Measurements from ENCODE around the gene CHD9. TPM values are rescaled to one million over a fixed set of nuclear protein-coding genes. Genes with fewer than 3 reads are reported as not detected.
A peak's percentile ranks its signal among the peaks of the same experiment; 100 is the strongest.

The CHD9 gene
- total RNA-seq, 3 donors from 2014 or later (not counting 1 experiment from before 2014, with no cell fraction given) = 81.4 to 85.2 (median 81.9) TPM

GRCh38 chr16:53369921-53370320 is 315.1 kb downstream of the CHD9 start:
- Mint-ChIP-seq H3K4me1 (peaks cover 12 to 13% of the 10 kb centered on the region in 2 donors), H3K27ac (no peak overlapping the region), H3K4me3 (no peak overlapping the region), H3K36me3 (no peaks in the 10 kb centered on the region), H3K27me3 (ENCODE audit: low read depth in 2 of 2) (peaks cover 6 to 10% of the 10 kb centered on the region in 2 donors), H3K9me3 (no peaks in the 10 kb centered on the region)
- Histone ChIP-seq H3K27ac (ENCODE audit: low read length) (no peak overlapping the region), H3K9me3 (ENCODE audit: control insufficient read depth, insufficient read depth, low read length) (no peaks in the 10 kb centered on the region), H3K27me3 (ENCODE audit: control insufficient read depth, insufficient read depth, low read length) (peaks cover 22% of the 10 kb centered on the region), H3K4me1 (ENCODE audit: control insufficient read depth, insufficient read depth, low read length) (peaks cover 12% of the 10 kb centered on the region), H3K36me3 (ENCODE audit: control insufficient read depth, insufficient read depth, low read length) (no peaks in the 10 kb centered on the region), H3K4me3 (ENCODE audit: low read length) (no peak overlapping the region)
- ATAC-seq (no peak), DNase-seq (no peak)
- intact Hi-C loops (cut with micrococcal nuclease) = no loop called here
- no peak for TF ChIP-seq CTCF (IDR thresholded peaks at IDR 0.05)
- WGBS (ENCODE audit: insufficient coverage) = no CpG with 5 or more reads among the region's 1 CpG

- Histone ChIP-seq H3K27me3 (ENCODE audit: control insufficient read depth, insufficient read depth, low read length) (peaks cover 22% of the 10 kb centered on the region), H3K4me3 (ENCODE audit: low read length) (no peak overlapping the region), H3K27ac (ENCODE audit: low read length) (no peak overlapping the region), H3K36me3 (ENCODE audit: control insufficient read depth, insufficient read depth, low read length) (no peaks in the 10 kb centered on the region), H3K4me1 (ENCODE audit: control insufficient read depth, insufficient read depth, low read length) (peaks cover 12% of the 10 kb centered on the region), H3K9me3 (ENCODE audit: control insufficient read depth, insufficient read depth, low read length) (no peaks in the 10 kb centered on the region)
- no peak for TF ChIP-seq CTCF (IDR thresholded peaks at IDR 0.05)
- ATAC-seq (no peak), DNase-seq (no peak)
- intact Hi-C loops (cut with micrococcal nuclease) = no loop called here
- peaks cover 0 to 10% of the 10 kb centered on the region in 2 donors for H3K27me3 Mint-ChIP-seq (ENCODE audit: low read depth in 2 of 2)
- no peak overlapping the region for H3K27ac Mint-ChIP-seq
- H3K4me3 Mint-ChIP-seq = no peak overlapping the region
- peaks cover 12 to 13% of the 10 kb centered on the region in 2 donors for H3K4me1 Mint-ChIP-seq
- no peaks in the 10 kb centered on the region for H3K36me3 Mint-ChIP-seq
- H3K9me3 Mint-ChIP-seq = no peaks in the 10 kb centered on the region
These were observed 316.0 kb downstream of the CHD9 start for GRCh38 chr16:53370827-53371226.

GRCh38 chr16:53372992-53373871 is 318.4 kb downstream of the CHD9 start:
- 31% methylated on average over 55 of the region's 56 CpGs for WGBS (ENCODE audit: insufficient coverage)
- no peak overlapping the region for H3K4me3 Mint-ChIP-seq
- Histone ChIP-seq H3K27ac (ENCODE audit: low read length) (no peak overlapping the region), H3K4me1 (ENCODE audit: control insufficient read depth, insufficient read depth, low read length) (peaks cover 12% of the 10 kb centered on the region), H3K27me3 (ENCODE audit: control insufficient read depth, insufficient read depth, low read length) (peaks cover 22% of the 10 kb centered on the region), H3K4me3 (ENCODE audit: low read length) (peak overlapping the region; percentile 28), H3K36me3 (ENCODE audit: control insufficient read depth, insufficient read depth, low read length) (no peaks in the 10 kb centered on the region), H3K9me3 (ENCODE audit: control insufficient read depth, insufficient read depth, low read length) (no peaks in the 10 kb centered on the region)
- H3K9me3 Mint-ChIP-seq = no peaks in the 10 kb centered on the region
- peak; percentile 73 to 87 (median 73) for ATAC-seq
- peaks cover 12 to 16% of the 10 kb centered on the region in 2 donors for H3K27me3 Mint-ChIP-seq (ENCODE audit: low read depth in 2 of 2)
- H3K4me1 Mint-ChIP-seq = peaks cover 12 to 13% of the 10 kb centered on the region in 2 donors
- H3K36me3 Mint-ChIP-seq = no peaks in the 10 kb centered on the region
- DNase-seq = peak; percentile 34 to 81
- no peak overlapping the region for H3K27ac Mint-ChIP-seq
- no peak for TF ChIP-seq CTCF (IDR thresholded peaks at IDR 0.05)
- intact Hi-C loops (cut with micrococcal nuclease) = no loop called here
